ENCODE data around the gene ZNF488.

GRCh38 chr10:47406548-47406869, 22.4 kb upstream of the ZNF488 start:
- TF ChIP-seq SPI1 (IDR thresholded peaks at IDR 0.05; ENCODE audit: borderline replicate concordance, low read depth) (no peak), CTCF (IDR thresholded peaks at IDR 0.05; ENCODE audit: insufficient read depth, low read length) (no peak), GABPA (IDR thresholded peaks at IDR 0.05; ENCODE audit: low read depth) (no peak)
